HEK293 (cell line): ENCODE measurements around the gene PPP4C.
A peak's percentile ranks its signal among the peaks of the same experiment; 100 is the strongest.

Experiments used
- BCL11B ChIP-seq: fragments of 450-650 bp; formaldehyde crosslinking; IDR thresholded peaks from 2 replicates; pipeline ENCODE4 v1.5.1; 2016; ENCODE audit warnings: low read depth, missing biosample characterization, missing genetic modification characterization
- FEZF1 ChIP-seq: fragments of 450-650 bp; formaldehyde crosslinking; IDR thresholded peaks from 2 replicates; pipeline ENCODE4 v1.5.1; 2016; ENCODE audit warnings: missing biosample characterization, missing genetic modification characterization
- HOXD13 ChIP-seq: sonication (generic); formaldehyde crosslinking; IDR thresholded peaks from 2 replicates; pipeline ENCODE4 v1.8.0; 2022; ENCODE audit warnings: missing genetic modification reagents, borderline replicate concordance
- KLF10 ChIP-seq: fragments of 450-650 bp; IDR thresholded peaks from 2 replicates; pipeline ENCODE4 v1.5.1; 2018; ENCODE audit warnings: missing biosample characterization, mild to moderate bottlenecking, missing genetic modification characterization
- KLF9 ChIP-seq: fragments of 450-650 bp; formaldehyde crosslinking; IDR thresholded peaks from 2 replicates; pipeline ENCODE4 v1.5.1; 2016; ENCODE audit warnings: missing biosample characterization, missing genetic modification characterization, low read depth
- MYNN ChIP-seq: fragments of 450-650 bp; formaldehyde crosslinking; IDR thresholded peaks from 2 replicates; pipeline ENCODE4 v1.5.1; 2016; ENCODE audit warnings: missing biosample characterization, missing genetic modification characterization, borderline replicate concordance
- MZF1 ChIP-seq: fragments of 450-650 bp; formaldehyde crosslinking; IDR thresholded peaks from 2 replicates; pipeline ENCODE4 v1.5.1; 2017; ENCODE audit warnings: missing biosample characterization, missing genetic modification characterization, borderline replicate concordance
- RBAK ChIP-seq: fragments of 450-650 bp; formaldehyde crosslinking; IDR thresholded peaks from 2 replicates; pipeline ENCODE4 v1.5.1; 2016; ENCODE audit warnings: missing biosample characterization, missing genetic modification characterization
- REPIN1 ChIP-seq: fragments of 450-650 bp; formaldehyde crosslinking; IDR thresholded peaks from 2 replicates; pipeline ENCODE4 v1.5.1; 2017; ENCODE audit warnings: missing biosample characterization, missing genetic modification characterization, low read depth
- SCRT1 ChIP-seq: fragments of 450-650 bp; formaldehyde crosslinking; IDR thresholded peaks from 2 replicates; pipeline ENCODE4 v1.5.1; 2016; ENCODE audit warnings: missing biosample characterization, missing genetic modification characterization, borderline replicate concordance
- SCRT2 ChIP-seq: fragments of 450-650 bp; formaldehyde crosslinking; IDR thresholded peaks from 2 replicates; pipeline ENCODE4 v1.5.1; 2016; ENCODE audit warnings: missing biosample characterization, missing genetic modification characterization
- SP7 ChIP-seq: fragments of 450-650 bp; formaldehyde crosslinking; IDR thresholded peaks from 2 replicates; pipeline ENCODE4 v1.5.1; 2016; ENCODE audit warnings: missing biosample characterization, missing genetic modification characterization
- ZFP3 ChIP-seq: fragments of 450-650 bp; formaldehyde crosslinking; IDR thresholded peaks from 2 replicates; pipeline ENCODE4 v1.5.1; 2016; ENCODE audit warnings: low read depth, missing biosample characterization, missing genetic modification characterization
- ZFP41 ChIP-seq: fragments of 450-650 bp; formaldehyde crosslinking; IDR thresholded peaks from 2 replicates; pipeline ENCODE4 v1.5.1; 2016; ENCODE audit warnings: missing biosample characterization, missing genetic modification characterization, borderline replicate concordance
- ZNF10 ChIP-seq: fragments of 450-650 bp; formaldehyde crosslinking; IDR thresholded peaks from 2 replicates; pipeline ENCODE4 v1.5.1; 2017; ENCODE audit warnings: missing biosample characterization, missing genetic modification characterization
- ZNF19 ChIP-seq: fragments of 450-650 bp; formaldehyde crosslinking; IDR thresholded peaks from 2 replicates; pipeline ENCODE4; 2016; ENCODE audit warnings: missing biosample characterization, missing genetic modification characterization, low read depth
- ZNF311 ChIP-seq: fragments of 450-650 bp; formaldehyde crosslinking; IDR thresholded peaks from 2 replicates; pipeline ENCODE4 v1.5.1; 2017; ENCODE audit warnings: missing biosample characterization, missing genetic modification characterization, borderline replicate concordance
- ZNF391 ChIP-seq: fragments of 450-650 bp; formaldehyde crosslinking; IDR thresholded peaks from 2 replicates; pipeline ENCODE4 v1.5.1; 2016; ENCODE audit warnings: low read depth, missing biosample characterization, missing genetic modification characterization, borderline replicate concordance
- ZNF48 ChIP-seq: fragments of 450-650 bp; formaldehyde crosslinking; IDR thresholded peaks from 2 replicates; pipeline ENCODE4 v1.5.1; 2016; ENCODE audit warnings: missing biosample characterization, missing genetic modification characterization
- ZNF529 ChIP-seq: fragments of 450-650 bp; formaldehyde crosslinking; IDR thresholded peaks from 2 replicates; pipeline ENCODE4 v1.5.1; 2017; ENCODE audit warnings: missing genetic modification characterization, missing biosample characterization; ENCODE audit not compliant: insufficient replicate concordance
- ZNF561 ChIP-seq: fragments of 450-650 bp; IDR thresholded peaks from 2 replicates; pipeline ENCODE4 v1.5.1; 2018; ENCODE audit warnings: missing biosample characterization, missing genetic modification characterization, borderline replicate concordance
- ZNF596 ChIP-seq: fragments of 450-650 bp; IDR thresholded peaks from 2 replicates; pipeline ENCODE4 v1.5.0; 2018; ENCODE audit warnings: missing biosample characterization, mild to moderate bottlenecking, missing genetic modification characterization, moderate library complexity
- ZNF624 ChIP-seq: fragments of 450-650 bp; formaldehyde crosslinking; IDR thresholded peaks from 2 replicates; pipeline ENCODE4 v1.5.1; 2017; ENCODE audit warnings: missing biosample characterization, missing genetic modification characterization
- ZNF654 ChIP-seq: fragments of 450-650 bp; formaldehyde crosslinking; IDR thresholded peaks from 2 replicates; pipeline ENCODE4 v1.5.1; 2016; ENCODE audit warnings: low read depth, missing biosample characterization, missing genetic modification characterization
- ZNF658 ChIP-seq: fragments of 450-650 bp; formaldehyde crosslinking; IDR thresholded peaks from 2 replicates; pipeline ENCODE4; 2016; ENCODE audit warnings: missing biosample characterization, missing genetic modification characterization
- ZNF660 ChIP-seq: fragments of 450-650 bp; IDR thresholded peaks from 2 replicates; pipeline ENCODE4 v1.5.1; 2018; ENCODE audit warnings: missing biosample characterization, mild to moderate bottlenecking, missing genetic modification characterization
- ZNF670 ChIP-seq: fragments of 450-650 bp; formaldehyde crosslinking; IDR thresholded peaks from 2 replicates; pipeline ENCODE4 v1.5.1; 2016; ENCODE audit warnings: missing biosample characterization, missing genetic modification characterization, low read depth
- ZNF747 ChIP-seq: fragments of 450-650 bp; formaldehyde crosslinking; IDR thresholded peaks from 2 replicates; pipeline ENCODE4 v1.5.1; 2016; ENCODE audit warnings: missing biosample characterization, missing genetic modification characterization
- TF ChIP-seq, protein P1 (sequence below): fragments of 450-650 bp; formaldehyde crosslinking; IDR thresholded peaks from 2 replicates; pipeline ENCODE4 v1.5.1; 2017; ENCODE audit warnings: missing biosample characterization, missing genetic modification characterization
- TF ChIP-seq, protein P2 (sequence below): fragments of 450-650 bp; formaldehyde crosslinking; IDR thresholded peaks from 2 replicates; pipeline ENCODE4 v1.5.1; 2016; ENCODE audit warnings: missing biosample characterization, missing genetic modification characterization
- TF ChIP-seq, protein P3 (sequence below): fragments of 450-650 bp; formaldehyde crosslinking; IDR thresholded peaks from 2 replicates; pipeline ENCODE4 v1.5.1; 2016; ENCODE audit warnings: missing biosample characterization, missing genetic modification characterization
- TF ChIP-seq, protein P4 (sequence below): fragments of 450-650 bp; formaldehyde crosslinking; IDR thresholded peaks from 2 replicates; pipeline ENCODE4 v1.5.1; 2016; ENCODE audit warnings: missing biosample characterization, missing genetic modification characterization
- TF ChIP-seq, protein P5 (sequence below): fragments of 450-650 bp; formaldehyde crosslinking; IDR thresholded peaks from 2 replicates; pipeline ENCODE4 v1.5.1; 2016; ENCODE audit warnings: missing biosample characterization, missing genetic modification characterization
- TF ChIP-seq, protein P6 (sequence below): fragments of 450-650 bp; formaldehyde crosslinking; IDR thresholded peaks from 2 replicates; pipeline ENCODE4; 2016; ENCODE audit warnings: missing biosample characterization, missing genetic modification characterization

Gene PPP4C

DNA sequence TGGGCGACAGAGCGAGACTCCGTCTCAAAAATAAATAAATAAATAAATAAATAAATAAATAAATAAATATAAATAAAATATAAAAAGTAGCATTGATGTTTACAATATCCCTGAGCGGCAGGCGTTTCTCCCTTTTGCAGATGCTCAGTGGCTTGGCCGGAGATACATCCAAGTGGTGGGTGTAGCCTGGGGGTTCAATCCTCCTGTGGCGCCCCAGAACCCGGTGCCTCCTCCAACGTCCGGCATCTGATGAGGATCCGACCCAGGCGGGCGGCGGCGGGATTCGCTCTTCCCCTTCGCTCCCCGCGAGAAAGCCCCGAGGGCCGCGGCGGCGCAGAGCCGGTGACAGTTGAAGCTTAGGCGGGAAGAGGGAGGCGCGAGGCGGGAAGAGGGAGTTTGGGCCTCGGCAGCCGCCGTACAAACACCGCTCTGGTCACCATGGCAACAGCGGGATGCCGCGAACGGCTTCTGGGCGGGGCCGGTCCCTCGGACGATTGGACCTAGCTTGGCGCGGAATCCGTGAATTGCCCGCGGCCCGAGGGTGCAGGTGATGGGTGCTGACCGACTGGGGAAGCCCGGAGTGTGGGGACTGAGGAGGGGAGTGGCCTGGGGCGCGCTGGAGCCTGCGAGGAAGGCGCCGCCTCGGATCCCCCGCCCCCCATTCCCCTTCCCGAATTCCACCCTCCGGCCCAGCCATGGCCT is 23.0 kb upstream of the PPP4C start (continued):
- peak; percentile 67 for TF ChIP-seq ZNF654 (tag by site-specific recombination)
- TF ChIP-seq KLF10 (tag by site-specific recombination) = no peak
- TF ChIP-seq ZNF747 (tag by site-specific recombination) = no peak
- 0 out of 2 replicates have a peak, but pooled peaks have one; percentile 64 for TF ChIP-seq REPIN1
- TF ChIP-seq ZNF391 (tag by site-specific recombination) = peak; percentile 95; the same call in 1 of the 2 replicates
- TF ChIP-seq ZNF670 = 0 out of 2 replicates have a peak, but pooled peaks have one; percentile 29
- TF ChIP-seq, protein P1, sequence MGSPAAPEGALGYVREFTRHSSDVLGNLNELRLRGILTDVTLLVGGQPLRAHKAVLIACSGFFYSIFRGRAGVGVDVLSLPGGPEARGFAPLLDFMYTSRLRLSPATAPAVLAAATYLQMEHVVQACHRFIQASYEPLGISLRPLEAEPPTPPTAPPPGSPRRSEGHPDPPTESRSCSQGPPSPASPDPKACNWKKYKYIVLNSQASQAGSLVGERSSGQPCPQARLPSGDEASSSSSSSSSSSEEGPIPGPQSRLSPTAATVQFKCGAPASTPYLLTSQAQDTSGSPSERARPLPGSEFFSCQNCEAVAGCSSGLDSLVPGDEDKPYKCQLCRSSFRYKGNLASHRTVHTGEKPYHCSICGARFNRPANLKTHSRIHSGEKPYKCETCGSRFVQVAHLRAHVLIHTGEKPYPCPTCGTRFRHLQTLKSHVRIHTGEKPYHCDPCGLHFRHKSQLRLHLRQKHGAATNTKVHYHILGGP (tag by site-specific recombination) = no peak
- peak; percentile 84 for TF ChIP-seq RBAK
- peak; percentile 41 for TF ChIP-seq MYNN
- peak; percentile 92 for TF ChIP-seq KLF9 (tag by site-specific recombination)
- TF ChIP-seq, protein P2, sequence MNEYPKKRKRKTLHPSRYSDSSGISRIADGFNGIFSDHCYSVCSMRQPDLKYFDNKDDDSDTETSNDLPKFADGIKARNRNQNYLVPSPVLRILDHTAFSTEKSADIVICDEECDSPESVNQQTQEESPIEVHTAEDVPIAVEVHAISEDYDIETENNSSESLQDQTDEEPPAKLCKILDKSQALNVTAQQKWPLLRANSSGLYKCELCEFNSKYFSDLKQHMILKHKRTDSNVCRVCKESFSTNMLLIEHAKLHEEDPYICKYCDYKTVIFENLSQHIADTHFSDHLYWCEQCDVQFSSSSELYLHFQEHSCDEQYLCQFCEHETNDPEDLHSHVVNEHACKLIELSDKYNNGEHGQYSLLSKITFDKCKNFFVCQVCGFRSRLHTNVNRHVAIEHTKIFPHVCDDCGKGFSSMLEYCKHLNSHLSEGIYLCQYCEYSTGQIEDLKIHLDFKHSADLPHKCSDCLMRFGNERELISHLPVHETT = peak; percentile 96
- TF ChIP-seq ZNF10 (tag by site-specific recombination) = peak; percentile 100
- TF ChIP-seq ZNF19 = peak; percentile 97
- peak; percentile 96 for TF ChIP-seq MZF1 (tag by site-specific recombination)
- TF ChIP-seq, protein P3, sequence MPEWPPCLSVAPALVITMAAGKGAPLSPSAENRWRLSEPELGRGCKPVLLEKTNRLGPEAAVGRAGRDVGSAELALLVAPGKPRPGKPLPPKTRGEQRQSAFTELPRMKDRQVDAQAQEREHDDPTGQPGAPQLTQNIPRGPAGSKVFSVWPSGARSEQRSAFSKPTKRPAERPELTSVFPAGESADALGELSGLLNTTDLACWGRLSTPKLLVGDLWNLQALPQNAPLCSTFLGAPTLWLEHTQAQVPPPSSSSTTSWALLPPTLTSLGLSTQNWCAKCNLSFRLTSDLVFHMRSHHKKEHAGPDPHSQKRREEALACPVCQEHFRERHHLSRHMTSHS (tag by site-specific recombination) = peak; percentile 20; the same call in 1 of the 2 replicates
- no peak for TF ChIP-seq ZNF658
- no peak for TF ChIP-seq SCRT1 (tag by site-specific recombination)
- no peak for TF ChIP-seq ZNF311 (tag by site-specific recombination)
- no peak; the same call in 1 of the 2 replicates for TF ChIP-seq ZNF660 (tag by site-specific recombination)
- peak; percentile 91 for TF ChIP-seq SP7 (tag by site-specific recombination)
- TF ChIP-seq, protein P4, sequence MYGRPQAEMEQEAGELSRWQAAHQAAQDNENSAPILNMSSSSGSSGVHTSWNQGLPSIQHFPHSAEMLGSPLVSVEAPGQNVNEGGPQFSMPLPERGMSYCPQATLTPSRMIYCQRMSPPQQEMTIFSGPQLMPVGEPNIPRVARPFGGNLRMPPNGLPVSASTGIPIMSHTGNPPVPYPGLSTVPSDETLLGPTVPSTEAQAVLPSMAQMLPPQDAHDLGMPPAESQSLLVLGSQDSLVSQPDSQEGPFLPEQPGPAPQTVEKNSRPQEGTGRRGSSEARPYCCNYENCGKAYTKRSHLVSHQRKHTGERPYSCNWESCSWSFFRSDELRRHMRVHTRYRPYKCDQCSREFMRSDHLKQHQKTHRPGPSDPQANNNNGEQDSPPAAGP = peak; percentile 98
- no peak for TF ChIP-seq HOXD13 (CRISPR knock-in tag)
- TF ChIP-seq, protein P5, sequence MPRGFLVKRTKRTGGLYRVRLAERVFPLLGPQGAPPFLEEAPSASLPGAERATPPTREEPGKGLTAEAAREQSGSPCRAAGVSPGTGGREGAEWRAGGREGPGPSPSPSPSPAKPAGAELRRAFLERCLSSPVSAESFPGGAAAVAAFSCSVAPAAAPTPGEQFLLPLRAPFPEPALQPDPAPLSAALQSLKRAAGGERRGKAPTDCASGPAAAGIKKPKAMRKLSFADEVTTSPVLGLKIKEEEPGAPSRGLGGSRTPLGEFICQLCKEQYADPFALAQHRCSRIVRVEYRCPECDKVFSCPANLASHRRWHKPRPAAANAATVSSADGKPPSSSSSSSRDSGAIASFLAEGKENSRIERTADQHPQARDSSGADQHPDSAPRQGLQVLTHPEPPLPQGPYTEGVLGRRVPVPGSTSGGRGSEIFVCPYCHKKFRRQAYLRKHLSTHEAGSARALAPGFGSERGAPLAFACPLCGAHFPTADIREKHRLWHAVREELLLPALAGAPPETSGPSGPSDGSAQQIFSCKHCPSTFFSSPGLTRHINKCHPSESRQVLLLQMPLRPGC = peak; percentile 97
- TF ChIP-seq ZNF48 (tag by site-specific recombination) = no peak
- TF ChIP-seq ZNF624 (tag by site-specific recombination) = no peak
- TF ChIP-seq ZNF596 = no peak
- peak; percentile 11; the same call in 1 of the 2 replicates for TF ChIP-seq BCL11B (tag by site-specific recombination)
- TF ChIP-seq, protein P6, sequence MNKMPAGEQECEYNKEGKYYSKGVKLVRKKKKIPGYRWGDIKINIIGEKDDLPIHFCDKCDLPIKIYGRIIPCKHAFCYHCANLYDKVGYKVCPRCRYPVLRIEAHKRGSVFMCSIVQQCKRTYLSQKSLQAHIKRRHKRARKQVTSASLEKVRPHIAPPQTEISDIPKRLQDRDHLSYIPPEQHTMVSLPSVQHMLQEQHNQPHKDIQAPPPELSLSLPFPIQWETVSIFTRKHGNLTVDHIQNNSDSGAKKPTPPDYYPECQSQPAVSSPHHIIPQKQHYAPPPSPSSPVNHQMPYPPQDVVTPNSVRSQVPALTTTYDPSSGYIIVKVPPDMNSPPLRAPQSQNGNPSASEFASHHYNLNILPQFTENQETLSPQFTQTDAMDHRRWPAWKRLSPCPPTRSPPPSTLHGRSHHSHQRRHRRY (tag by site-specific recombination) = no peak
- TF ChIP-seq SCRT2 (tag by site-specific recombination) = peak; percentile 63
- no peak for TF ChIP-seq ZFP41 (tag by site-specific recombination)
- no peak for TF ChIP-seq ZNF529
- TF ChIP-seq ZNF561 (tag by site-specific recombination) = peak; percentile 95
- peak; percentile 73 for TF ChIP-seq ZFP3 (tag by site-specific recombination)
- no peak; the same call in 1 of the 2 replicates for TF ChIP-seq FEZF1 (tag by site-specific recombination)
